ENCODE results near the gene ROBO1.
A peak's percentile ranks its signal among the peaks of the same experiment; 100 is the strongest.

The ROBO1 gene

GRCh38 chr3:79383402-79384012, 384.3 kb downstream of the ROBO1 start:
- peaks cover 17% of the 10 kb centered on the region for H3K4me1 ChIP-seq (ENCODE audit: control insufficient read depth, insufficient read depth, low read length)
- H3K27ac ChIP-seq (ENCODE audit: low read depth, low read length) = peak overlapping the region; percentile 44

GRCh38 chr3:79380581-79380980, 387.2 kb downstream of the ROBO1 start:
- no peak overlapping the region for H3K27ac ChIP-seq (ENCODE audit: low read depth, low read length)
- peaks cover 17% of the 10 kb centered on the region for H3K4me1 ChIP-seq (ENCODE audit: control insufficient read depth, insufficient read depth, low read length)
- H3K4me3 ChIP-seq (ENCODE audit: low read depth, low read length) = no peak overlapping the region
- no peaks in the 10 kb centered on the region for H3K36me3 ChIP-seq (ENCODE audit: control insufficient read depth, insufficient read depth, low read length)
- H3K9ac ChIP-seq (ENCODE audit: low read depth, low read length) = no peak overlapping the region
- H3K27me3 ChIP-seq (ENCODE audit: control insufficient read depth, insufficient read depth, low read length) = no peaks in the 10 kb centered on the region
- no peaks in the 10 kb centered on the region for H3K9me3 ChIP-seq (ENCODE audit: control insufficient read depth, insufficient read depth, low read length)

More at GRCh38 chr3:79383402-79384012, 384.3 kb downstream of the ROBO1 start:
- H3K36me3 ChIP-seq (ENCODE audit: control insufficient read depth, insufficient read depth, low read length) = no peaks in the 10 kb centered on the region
- H3K27me3 ChIP-seq (ENCODE audit: control insufficient read depth, insufficient read depth, low read length) = no peaks in the 10 kb centered on the region
- H3K9me3 ChIP-seq (ENCODE audit: control insufficient read depth, insufficient read depth, low read length) = no peaks in the 10 kb centered on the region
- H3K4me3 ChIP-seq (ENCODE audit: low read depth, low read length) = no peak overlapping the region
- H3K9ac ChIP-seq (ENCODE audit: low read depth, low read length) = 0 out of 2 replicates have a peak overlapping the region, but pooled peaks have one; percentile 1

DNA sequence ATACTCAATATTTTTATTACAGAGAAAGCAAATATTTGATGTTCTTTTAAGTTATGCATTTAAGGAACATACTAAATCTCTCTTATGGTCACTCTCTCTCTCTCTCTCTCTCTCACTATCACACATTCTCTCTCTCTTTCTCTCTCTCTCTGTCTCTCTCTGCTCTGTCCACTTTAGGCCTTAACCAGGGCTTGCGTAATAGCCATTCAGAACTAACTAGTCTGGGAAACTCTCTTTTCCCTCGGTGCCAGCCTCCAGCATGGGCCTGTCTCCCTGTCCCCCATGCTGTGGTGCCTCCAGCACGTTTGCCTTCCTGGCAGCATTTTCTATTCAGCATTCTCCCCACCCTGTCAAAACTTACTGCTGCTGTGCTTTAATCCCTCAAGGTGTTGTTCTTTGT, 389.7 kb downstream of the ROBO1 start:
- no peak overlapping the region for H3K9ac ChIP-seq (ENCODE audit: low read depth, low read length)
- H3K4me3 ChIP-seq (ENCODE audit: low read depth, low read length) = no peak overlapping the region
- no peaks in the 10 kb centered on the region for H3K36me3 ChIP-seq (ENCODE audit: control insufficient read depth, insufficient read depth, low read length)
- no peak overlapping the region for H3K27ac ChIP-seq (ENCODE audit: low read depth, low read length)
- no peaks in the 10 kb centered on the region for H3K27me3 ChIP-seq (ENCODE audit: control insufficient read depth, insufficient read depth, low read length)
- H3K9me3 ChIP-seq (ENCODE audit: control insufficient read depth, insufficient read depth, low read length) = no peaks in the 10 kb centered on the region
- H3K4me1 ChIP-seq (ENCODE audit: control insufficient read depth, insufficient read depth, low read length) = peaks cover 8% of the 10 kb centered on the region

GRCh38 chr3:79369306-79369705, 398.5 kb downstream of the ROBO1 start:
- Histone ChIP-seq H3K4me3 (ENCODE audit: low read depth, low read length) (no peak overlapping the region), H3K4me1 (ENCODE audit: control insufficient read depth, insufficient read depth, low read length) (peaks cover 11% of the 10 kb centered on the region; the same call in 1 of the 2 replicates), H3K27me3 (ENCODE audit: control insufficient read depth, insufficient read depth, low read length) (no peaks in the 10 kb centered on the region), H3K9me3 (ENCODE audit: control insufficient read depth, insufficient read depth, low read length) (peaks cover 2% of the 10 kb centered on the region; the same call in 1 of the 2 replicates), H3K9ac (ENCODE audit: low read depth, low read length) (no peak overlapping the region), H3K27ac (ENCODE audit: low read depth, low read length) (no peak overlapping the region), H3K36me3 (ENCODE audit: control insufficient read depth, insufficient read depth, low read length) (no peaks in the 10 kb centered on the region)

GRCh38 chr3:79368403-79368802, 399.4 kb downstream of the ROBO1 start:
- no peak overlapping the region for H3K9ac ChIP-seq (ENCODE audit: low read depth, low read length)
- H3K27ac ChIP-seq (ENCODE audit: low read depth, low read length) = no peak overlapping the region

GRCh38 chr3:79367803-79368202, 400.0 kb downstream of the ROBO1 start:
- H3K9ac ChIP-seq (ENCODE audit: low read depth, low read length) = no peak overlapping the region
- H3K4me1 ChIP-seq (ENCODE audit: control insufficient read depth, insufficient read depth, low read length) = peaks cover 11% of the 10 kb centered on the region; the same call in 1 of the 2 replicates
- H3K9me3 ChIP-seq (ENCODE audit: control insufficient read depth, insufficient read depth, low read length) = peaks cover 2% of the 10 kb centered on the region; the same call in 1 of the 2 replicates
- H3K36me3 ChIP-seq (ENCODE audit: control insufficient read depth, insufficient read depth, low read length) = no peaks in the 10 kb centered on the region
- no peak overlapping the region for H3K27ac ChIP-seq (ENCODE audit: low read depth, low read length)
- H3K27me3 ChIP-seq (ENCODE audit: control insufficient read depth, insufficient read depth, low read length) = no peaks in the 10 kb centered on the region
- H3K4me3 ChIP-seq (ENCODE audit: low read depth, low read length) = no peak overlapping the region

More at GRCh38 chr3:79368403-79368802, 399.4 kb downstream of the ROBO1 start:
- Histone ChIP-seq H3K36me3 (ENCODE audit: control insufficient read depth, insufficient read depth, low read length) (no peaks in the 10 kb centered on the region), H3K27me3 (ENCODE audit: control insufficient read depth, insufficient read depth, low read length) (no peaks in the 10 kb centered on the region), H3K4me1 (ENCODE audit: control insufficient read depth, insufficient read depth, low read length) (peaks cover 11% of the 10 kb centered on the region; the same call in 1 of the 2 replicates), H3K9me3 (ENCODE audit: control insufficient read depth, insufficient read depth, low read length) (peaks cover 2% of the 10 kb centered on the region; the same call in 1 of the 2 replicates), H3K4me3 (ENCODE audit: low read depth, low read length) (no peak overlapping the region)

- peaks cover 2% of the 10 kb centered on the region; the same call in 1 of the 2 replicates for H3K9me3 ChIP-seq (ENCODE audit: control insufficient read depth, insufficient read depth, low read length)
- H3K36me3 ChIP-seq (ENCODE audit: control insufficient read depth, insufficient read depth, low read length) = no peaks in the 10 kb centered on the region
- no peak overlapping the region for H3K27ac ChIP-seq (ENCODE audit: low read depth, low read length)
- no peaks in the 10 kb centered on the region for H3K27me3 ChIP-seq (ENCODE audit: control insufficient read depth, insufficient read depth, low read length)
- H3K4me3 ChIP-seq (ENCODE audit: low read depth, low read length) = no peak overlapping the region
- H3K4me1 ChIP-seq (ENCODE audit: control insufficient read depth, insufficient read depth, low read length) = peaks cover 11% of the 10 kb centered on the region; the same call in 1 of the 2 replicates
- H3K9ac ChIP-seq (ENCODE audit: low read depth, low read length) = no peak overlapping the region
Measured at GRCh38 chr3:79367066-79367465, 400.7 kb downstream of the ROBO1 start.

- Histone ChIP-seq H3K36me3 (ENCODE audit: control insufficient read depth, insufficient read depth, low read length) (no peaks in the 10 kb centered on the region), H3K9me3 (ENCODE audit: control insufficient read depth, insufficient read depth, low read length) (peaks cover under 1% of the 10 kb centered on the region; the same call in 1 of the 2 replicates), H3K4me1 (ENCODE audit: control insufficient read depth, insufficient read depth, low read length) (peaks cover 11% of the 10 kb centered on the region; the same call in 1 of the 2 replicates)
Measured at GRCh38 chr3:79366414-79366813, 401.4 kb downstream of the ROBO1 start.

DNA sequence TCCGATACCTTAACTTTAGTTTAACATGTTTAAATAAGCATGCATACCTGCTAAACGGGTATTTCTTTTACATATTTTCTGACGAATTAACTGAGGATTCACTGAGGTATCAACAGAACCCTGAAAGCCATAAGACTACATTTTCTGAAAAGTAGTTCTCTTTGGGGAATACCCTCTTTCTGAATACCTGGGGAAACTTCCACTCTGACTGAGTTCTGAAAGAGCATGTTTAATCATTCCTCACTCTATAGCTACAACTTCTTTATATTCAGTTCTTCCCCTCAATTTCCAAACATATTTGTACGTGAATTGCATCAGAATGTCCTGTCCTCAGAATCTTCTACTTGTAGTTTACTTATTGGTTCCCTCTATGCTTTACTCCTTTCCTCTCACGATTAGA, 403.0 kb downstream of the ROBO1 start:
- H3K27ac ChIP-seq (ENCODE audit: low read depth, low read length) = no peak overlapping the region
- no peaks in the 10 kb centered on the region for H3K27me3 ChIP-seq (ENCODE audit: control insufficient read depth, insufficient read depth, low read length)
- H3K4me1 ChIP-seq (ENCODE audit: control insufficient read depth, insufficient read depth, low read length) = peaks cover 11% of the 10 kb centered on the region; the same call in 1 of the 2 replicates
- no peaks in the 10 kb centered on the region for H3K9me3 ChIP-seq (ENCODE audit: control insufficient read depth, insufficient read depth, low read length)
- no peak overlapping the region for H3K4me3 ChIP-seq (ENCODE audit: low read depth, low read length)
- H3K36me3 ChIP-seq (ENCODE audit: control insufficient read depth, insufficient read depth, low read length) = no peaks in the 10 kb centered on the region
- no peak overlapping the region for H3K9ac ChIP-seq (ENCODE audit: low read depth, low read length)

More at GRCh38 chr3:79366414-79366813, 401.4 kb downstream of the ROBO1 start:
- Histone ChIP-seq H3K27ac (ENCODE audit: low read depth, low read length) (no peak overlapping the region), H3K27me3 (ENCODE audit: control insufficient read depth, insufficient read depth, low read length) (no peaks in the 10 kb centered on the region), H3K9ac (ENCODE audit: low read depth, low read length) (no peak overlapping the region), H3K4me3 (ENCODE audit: low read depth, low read length) (no peak overlapping the region)

DNA sequence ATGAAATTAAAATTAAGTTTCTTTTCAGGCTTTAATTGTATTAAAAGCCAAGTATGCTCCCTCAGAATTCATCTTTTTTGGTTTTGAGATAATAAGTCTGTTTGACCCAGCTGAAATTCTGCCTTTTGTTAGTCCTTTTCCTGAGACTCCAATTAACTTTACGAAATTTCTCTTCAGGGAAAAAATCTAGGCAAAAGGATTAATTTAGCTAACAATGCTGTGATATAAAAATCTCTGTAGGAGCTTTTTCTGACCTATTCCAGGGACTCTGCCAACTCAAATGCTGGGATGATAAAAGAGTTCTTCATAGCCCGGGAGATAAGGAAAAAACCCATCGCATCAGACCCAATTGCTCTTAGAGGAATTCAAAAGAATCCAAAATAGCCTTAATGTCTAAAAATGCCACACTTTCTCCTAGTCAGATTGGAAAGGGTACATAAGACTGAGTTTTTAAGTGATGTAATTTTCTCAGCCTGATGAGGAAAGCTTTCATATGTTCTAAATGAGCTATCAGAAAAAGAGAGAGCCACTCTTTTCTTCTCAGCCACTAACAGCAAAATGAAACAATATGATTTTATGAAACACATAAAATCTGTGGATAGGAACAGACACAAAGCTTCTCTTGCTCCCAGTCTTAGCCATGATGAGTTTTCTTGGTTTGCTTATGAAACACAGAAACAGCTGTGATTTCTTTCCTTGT, 405.1 kb downstream of the ROBO1 start:
- Histone ChIP-seq H3K9me3 (ENCODE audit: control insufficient read depth, insufficient read depth, low read length) (no peaks in the 10 kb centered on the region), H3K27me3 (ENCODE audit: control insufficient read depth, insufficient read depth, low read length) (no peaks in the 10 kb centered on the region), H3K36me3 (ENCODE audit: control insufficient read depth, insufficient read depth, low read length) (no peaks in the 10 kb centered on the region), H3K9ac (ENCODE audit: low read depth, low read length) (no peak overlapping the region), H3K4me3 (ENCODE audit: low read depth, low read length) (no peak overlapping the region), H3K4me1 (ENCODE audit: control insufficient read depth, insufficient read depth, low read length) (no peaks in the 10 kb centered on the region), H3K27ac (ENCODE audit: low read depth, low read length) (no peak overlapping the region)

DNA sequence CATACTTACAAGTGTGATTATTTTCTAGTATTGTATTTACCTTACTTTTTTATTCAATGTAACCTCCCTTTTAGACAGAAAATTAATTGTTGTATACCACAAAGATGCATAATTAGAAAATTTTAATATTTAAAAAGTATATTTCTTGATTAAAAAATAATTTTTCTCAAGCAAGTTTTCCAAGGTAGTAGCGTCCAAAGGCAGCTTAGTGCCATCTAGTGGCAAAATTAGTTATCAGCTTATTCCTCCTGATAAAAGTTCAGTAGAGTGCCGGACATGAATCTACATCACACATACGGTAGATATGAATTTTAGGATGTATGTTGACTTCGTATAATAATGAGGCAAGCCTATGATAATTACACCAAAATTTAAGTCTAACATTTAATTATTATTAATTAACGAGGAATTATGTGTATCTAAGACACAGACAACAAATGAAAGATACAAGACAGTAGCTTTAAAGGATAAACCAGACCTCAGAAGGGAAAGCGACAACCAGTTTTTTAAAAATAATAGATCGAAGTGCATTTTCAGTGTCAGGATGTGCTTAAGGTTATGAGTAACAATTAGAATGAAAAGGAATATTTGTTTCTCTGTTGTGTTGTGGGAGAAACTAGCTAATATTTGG, 405.9 kb downstream of the ROBO1 start:
- no peak overlapping the region for H3K4me3 ChIP-seq (ENCODE audit: low read depth, low read length)
- H3K27ac ChIP-seq (ENCODE audit: low read depth, low read length) = no peak overlapping the region
- H3K27me3 ChIP-seq (ENCODE audit: control insufficient read depth, insufficient read depth, low read length) = no peaks in the 10 kb centered on the region
- H3K4me1 ChIP-seq (ENCODE audit: control insufficient read depth, insufficient read depth, low read length) = no peaks in the 10 kb centered on the region
- H3K9me3 ChIP-seq (ENCODE audit: control insufficient read depth, insufficient read depth, low read length) = no peaks in the 10 kb centered on the region
- no peak overlapping the region for H3K9ac ChIP-seq (ENCODE audit: low read depth, low read length)
- no peaks in the 10 kb centered on the region for H3K36me3 ChIP-seq (ENCODE audit: control insufficient read depth, insufficient read depth, low read length)
